Keratinocyte (primary cell): ENCODE data around the gene SMC3. TPM values are rescaled to one million over a fixed set of nuclear protein-coding genes. Genes with fewer than 3 reads are reported as not detected.

ENCODE experiments used
- DNase-seq: peaks from one replicate; pipeline ENCODE4 v3.0.0-alpha.2; 2011; ENCODE audit warnings: low read depth, missing footprints, low spot score
- FAIRE-seq: peaks from 2 replicates; lab custom pipeline; 2011; peaks lifted over from hg19 to GRCh38; lab: Jason Lieb, UNC
- H2AFZ ChIP-seq: 2 replicates; pipeline ENCODE4 v1.6.0; 2012; ENCODE audit warnings: low read length, control low read depth, inconsistent platforms; ENCODE audit not compliant: control insufficient read depth
- H3K27ac ChIP-seq: 2 replicates; pipeline ENCODE4 v1.5.1; 2011; ENCODE audit warnings: low read length; ENCODE audit not compliant: control insufficient read depth, insufficient read depth
- H3K27me3 ChIP-seq: 3 replicates; pipeline ENCODE4 v1.6.0; 2011; ENCODE audit warnings: low read length; ENCODE audit not compliant: control insufficient read depth, insufficient read depth; ENCODE audit errors: extremely low read depth
- H3K36me3 ChIP-seq, 2 experiments: 2 replicates in 1 of 2; 3 replicates in 1 of 2; pipeline ENCODE4 v1.5.1; 2011; ENCODE audit warnings: low read length in 2 of 2, mild to moderate bottlenecking in 1 of 2; ENCODE audit not compliant: control insufficient read depth in 2 of 2, insufficient read depth in 2 of 2; ENCODE audit errors: extremely low read depth in 1 of 2
- H3K4me1 ChIP-seq: 3 replicates; pipeline ENCODE4 v1.5.1; 2011; ENCODE audit warnings: low read length; ENCODE audit not compliant: control insufficient read depth, insufficient read depth; ENCODE audit errors: extremely low read depth
- H3K4me2 ChIP-seq: 3 replicates; pipeline ENCODE4 v1.6.0; 2011; ENCODE audit warnings: low read depth, low read length; ENCODE audit not compliant: control insufficient read depth, insufficient read depth; ENCODE audit errors: extremely low read depth
- H3K4me3 ChIP-seq, 3 experiments: fragments of 200-600 bp in 1 of 3; sonication (generic) in 1 of 3; 2 replicates in 2 of 3; 3 replicates in 1 of 3; pipeline ENCODE4 v1.5.1; 2011 to 2016; ENCODE audit warnings: low read length in 3 of 3, mild to moderate bottlenecking in 3 of 3, control low read depth in 2 of 3, inconsistent platforms in 1 of 3, low read depth in 1 of 3, mixed read lengths in 1 of 3, mixed run types in 1 of 3, moderate library complexity in 1 of 3; ENCODE audit not compliant: control insufficient read depth in 2 of 3, insufficient read depth in 2 of 3; ENCODE audit errors: extremely low read depth in 1 of 3
- H3K79me2 ChIP-seq: 2 replicates; pipeline ENCODE4 v1.6.0; 2012; ENCODE audit warnings: low read length; ENCODE audit not compliant: control insufficient read depth, insufficient read depth
- H3K9ac ChIP-seq: 3 replicates; pipeline ENCODE4 v1.6.0; 2011; ENCODE audit warnings: low read length; ENCODE audit not compliant: control insufficient read depth, insufficient read depth; ENCODE audit errors: extremely low read depth
- H3K9me1 ChIP-seq: 3 replicates; pipeline ENCODE4 v1.6.0; 2011; ENCODE audit warnings: low read length; ENCODE audit not compliant: control insufficient read depth, insufficient read depth; ENCODE audit errors: extremely low read depth
- H3K9me3 ChIP-seq: 2 replicates; pipeline ENCODE4 v1.5.1; 2012; ENCODE audit warnings: low read depth, low read length; ENCODE audit not compliant: control insufficient read depth
- H4K20me1 ChIP-seq: 3 replicates; pipeline ENCODE4 v1.6.0; 2011; ENCODE audit warnings: low read length; ENCODE audit not compliant: control insufficient read depth, insufficient read depth; ENCODE audit errors: extremely low read depth
- CTCF ChIP-seq, 3 experiments: IDR thresholded peaks in 1 of 3; conservative IDR thresholded peaks in 1 of 3; optimal IDR thresholded peaks in 1 of 3; 2 replicates in 2 of 3; 3 replicates in 1 of 3; pipeline versions ENCODE3 to v1.5.1; 2011; ENCODE audit warnings: low read length in 3 of 3, mild to moderate bottlenecking in 3 of 3, moderate library complexity in 2 of 3, control low read depth in 1 of 3, inconsistent platforms in 1 of 3; ENCODE audit not compliant: insufficient read depth in 2 of 3; ENCODE audit errors: extremely low read depth in 1 of 3
- EZH2 ChIP-seq: IDR thresholded peaks from one replicate; pipeline ENCODE4 v1.6.1; 2012; ENCODE audit warnings: inconsistent platforms, mild to moderate bottlenecking, low read length, moderate library complexity
- dilution Hi-C: fragments of 300-500 bp; cut with MboI; formaldehyde crosslinking; loops from one replicate; pipeline ENCODE4 v1.7.0; 2020; ENCODE audit warnings: low sequenced_read_pairs; ENCODE audit not compliant: extremely low pct_ligation_motif_present
- polyA plus RNA-seq, 5 experiments: library from polyadenylated mRNA; depleted of rRNA in 3 of 5; stranded (reverse) in 3 of 5; stranded (forward) in 1 of 5; unstranded in 1 of 5; fragments of >200 nt; gene quantifications; 1 replicate in 1 of 5; 2 replicates in 3 of 5; 3 replicates in 1 of 5; pipeline versions ENCODE4 v1.2.1 to v1.2.3, GENCODE V29; 2011 to 2012; ENCODE audit warnings: missing spikeins in 2 of 5, low read depth in 1 of 5, low replicate concordance in 1 of 5

Gene SMC3
- polyA plus RNA-seq, 1 donor (not counting 4 experiments of a cell fraction or from before 2014, with no cell fraction given): 16.3 TPM

- dilution Hi-C loops: loop anchor here (25.0 kb wide), 1 partner anchor 242 kb away; the partner anchor contains the start of gene SMNDC1
- FAIRE-seq (no peak), DNase-seq (no peak)
- Histone ChIP-seq H3K9me3 (no peaks in the 10 kb centered on the region), H3K27ac (no peak overlapping the region), H3K36me3 (no peaks in the 10 kb centered on the region), H2AFZ (no peak overlapping the region), H3K27me3 (no peaks in the 10 kb centered on the region), H3K79me2 (no peaks in the 10 kb centered on the region), H3K4me1 (no peaks in the 10 kb centered on the region), H3K9ac (no peak overlapping the region), H4K20me1 (no peaks in the 10 kb centered on the region), H3K9me1 (no peaks in the 10 kb centered on the region), H3K4me3 (no peak overlapping the region), H3K4me2 (no peak overlapping the region)
- TF ChIP-seq CTCF (optimal IDR thresholded peaks at IDR 0.05 in 1 of 3, IDR thresholded peaks at IDR 0.05 in 1 of 3, conservative IDR thresholded peaks at IDR 0.05 in 1 of 3; ENCODE audit: extremely low read depth in 1 of 3, insufficient read depth in 2 of 3, low read length in 3 of 3): no peak
- TF ChIP-seq EZH2: no peak
Measured at GRCh38 chr10:110553905-110554304, 13.6 kb upstream of the SMC3 start.

- DNase-seq: no peak
- Histone ChIP-seq H3K4me1 (no peaks in the 10 kb centered on the region), H3K9ac (no peak overlapping the region), H3K4me2 (no peak overlapping the region), H3K9me3 (no peaks in the 10 kb centered on the region), H3K27ac (no peak overlapping the region), H3K27me3 (no peaks in the 10 kb centered on the region), H3K36me3 (no peaks in the 10 kb centered on the region), H3K79me2 (no peaks in the 10 kb centered on the region), H2AFZ (no peak overlapping the region), H3K4me3 (no peak overlapping the region), H4K20me1 (no peaks in the 10 kb centered on the region), H3K9me1 (no peaks in the 10 kb centered on the region)
- TF ChIP-seq EZH2 (no peak), CTCF (optimal IDR thresholded peaks at IDR 0.05 in 1 of 3, IDR thresholded peaks at IDR 0.05 in 1 of 3, conservative IDR thresholded peaks at IDR 0.05 in 1 of 3; ENCODE audit: extremely low read depth in 1 of 3, insufficient read depth in 2 of 3, low read length in 3 of 3) (no peak)
- dilution Hi-C loops: loop anchor here (25.0 kb wide), 1 partner anchor 244 kb away; the partner anchor contains the start of gene SMNDC1
- FAIRE-seq: no peak
Measured at GRCh38 chr10:110556296-110556695, 11.2 kb upstream of the SMC3 start.
